ENCODE data around the gene PRRX1.

PRRX1 gene

GRCh38 chr1:170731566-170732251, 67.8 kb downstream of the PRRX1 start:
- Histone ChIP-seq H3K56ac (ENCODE audit: low read length) (no peak overlapping the region), H3K4me1 (ENCODE audit: control insufficient read depth, low read depth, low read length) (no peaks in the 10 kb centered on the region), H3K4me3 (ENCODE audit: low read length) (no peak overlapping the region), H2BK120ac (ENCODE audit: low read depth, low read length) (no peak overlapping the region), H3K18ac (ENCODE audit: low read length) (no peak overlapping the region), H3K36me3 (ENCODE audit: control insufficient read depth, insufficient read depth, low read length) (no peaks in the 10 kb centered on the region), H3K4ac (ENCODE audit: low read depth, low read length) (no peak overlapping the region), H3K23ac (ENCODE audit: low read length) (no peak overlapping the region), H3K79me2 (ENCODE audit: control insufficient read depth, insufficient read depth, low read length) (no peaks in the 10 kb centered on the region), H4K5ac (ENCODE audit: low read length) (no peak overlapping the region), H3K27ac (ENCODE audit: low read depth, low read length) (no peak overlapping the region), H3K9ac (ENCODE audit: low read length) (no peak overlapping the region), H2BK15ac (replicated peaks; ENCODE audit: low read depth) (no peak overlapping the region), H2BK5ac (ENCODE audit: low read length) (no peak overlapping the region), H3K4me2 (ENCODE audit: low read length) (no peak overlapping the region), H3K79me1 (ENCODE audit: low read length) (no peaks in the 10 kb centered on the region), H3K27me3 (ENCODE audit: insufficient read depth, low read length, poor library complexity) (no peaks in the 10 kb centered on the region), H2AK5ac (ENCODE audit: low read length) (no peak overlapping the region), H4K8ac (ENCODE audit: low read depth, low read length) (no peak overlapping the region)
- no CpG with 5 or more reads among the region's 4 CpGs for WGBS (ENCODE audit: extremely low coverage, insufficient coverage, low lambda C conversion rate)
- DNase-seq, result no peak

GRCh38 chr1:170732252-170732588, 68.3 kb downstream of the PRRX1 start:
- Histone ChIP-seq H4K8ac (ENCODE audit: low read depth, low read length) (no peak overlapping the region), H2BK5ac (ENCODE audit: low read length) (no peak overlapping the region), H2BK120ac (ENCODE audit: low read depth, low read length) (no peak overlapping the region), H3K18ac (ENCODE audit: low read length) (no peak overlapping the region), H3K56ac (ENCODE audit: low read length) (no peak overlapping the region), H3K27ac (ENCODE audit: low read depth, low read length) (no peak overlapping the region), H3K9ac (ENCODE audit: low read length) (no peak overlapping the region), H3K23ac (ENCODE audit: low read length) (no peak overlapping the region), H3K4ac (ENCODE audit: low read depth, low read length) (no peak overlapping the region), H4K5ac (ENCODE audit: low read length) (no peak overlapping the region), H2AK5ac (ENCODE audit: low read length) (no peak overlapping the region), H3K4me2 (ENCODE audit: low read length) (no peak overlapping the region), H3K79me2 (ENCODE audit: control insufficient read depth, insufficient read depth, low read length) (no peaks in the 10 kb centered on the region), H3K79me1 (ENCODE audit: low read length) (no peaks in the 10 kb centered on the region), H2BK15ac (replicated peaks; ENCODE audit: low read depth) (no peak overlapping the region), H3K4me1 (ENCODE audit: control insufficient read depth, low read depth, low read length) (no peaks in the 10 kb centered on the region), H3K36me3 (ENCODE audit: control insufficient read depth, insufficient read depth, low read length) (no peaks in the 10 kb centered on the region), H3K27me3 (ENCODE audit: insufficient read depth, low read length, poor library complexity) (no peaks in the 10 kb centered on the region), H3K4me3 (ENCODE audit: low read length) (no peak overlapping the region)
- no peak for DNase-seq
- no CpG with 5 or more reads among the region's 2 CpGs for WGBS (ENCODE audit: extremely low coverage, insufficient coverage, low lambda C conversion rate)

GRCh38 chr1:170734412-170735175, 70.7 kb downstream of the PRRX1 start:
- Histone ChIP-seq H3K9ac (ENCODE audit: low read length) (no peak overlapping the region), H2BK15ac (replicated peaks; ENCODE audit: low read depth) (no peak overlapping the region), H3K56ac (ENCODE audit: low read length) (no peak overlapping the region), H3K27me3 (ENCODE audit: insufficient read depth, low read length, poor library complexity) (no peaks in the 10 kb centered on the region), H3K79me1 (ENCODE audit: low read length) (no peaks in the 10 kb centered on the region), H3K36me3 (ENCODE audit: control insufficient read depth, insufficient read depth, low read length) (no peaks in the 10 kb centered on the region), H3K27ac (ENCODE audit: low read depth, low read length) (no peak overlapping the region), H3K79me2 (ENCODE audit: control insufficient read depth, insufficient read depth, low read length) (no peaks in the 10 kb centered on the region), H3K4me2 (ENCODE audit: low read length) (no peak overlapping the region), H4K5ac (ENCODE audit: low read length) (no peak overlapping the region), H3K23ac (ENCODE audit: low read length) (no peak overlapping the region), H3K4me1 (ENCODE audit: control insufficient read depth, low read depth, low read length) (no peaks in the 10 kb centered on the region), H3K4me3 (ENCODE audit: low read length) (no peak overlapping the region), H2AK5ac (ENCODE audit: low read length) (no peak overlapping the region), H2BK5ac (ENCODE audit: low read length) (no peak overlapping the region), H3K18ac (ENCODE audit: low read length) (no peak overlapping the region), H2BK120ac (ENCODE audit: low read depth, low read length) (no peak overlapping the region), H3K4ac (ENCODE audit: low read depth, low read length) (no peak overlapping the region), H4K8ac (ENCODE audit: low read depth, low read length) (no peak overlapping the region)
- WGBS (ENCODE audit: extremely low coverage, insufficient coverage, low lambda C conversion rate), result no CpG with 5 or more reads among the region's 2 CpGs
- DNase-seq, result peak; percentile 13

GRCh38 chr1:170735366-170736263, 71.7 kb downstream of the PRRX1 start:
- Histone ChIP-seq H3K79me2 (ENCODE audit: control insufficient read depth, insufficient read depth, low read length) (no peaks in the 10 kb centered on the region), H3K4ac (ENCODE audit: low read depth, low read length) (no peak overlapping the region), H2AK5ac (ENCODE audit: low read length) (no peak overlapping the region), H3K4me2 (ENCODE audit: low read length) (no peak overlapping the region), H3K27ac (ENCODE audit: low read depth, low read length) (no peak overlapping the region), H3K27me3 (ENCODE audit: insufficient read depth, low read length, poor library complexity) (no peaks in the 10 kb centered on the region), H3K56ac (ENCODE audit: low read length) (no peak overlapping the region), H3K4me3 (ENCODE audit: low read length) (no peak overlapping the region), H3K79me1 (ENCODE audit: low read length) (no peaks in the 10 kb centered on the region), H3K18ac (ENCODE audit: low read length) (no peak overlapping the region), H4K8ac (ENCODE audit: low read depth, low read length) (no peak overlapping the region), H2BK120ac (ENCODE audit: low read depth, low read length) (no peak overlapping the region), H3K23ac (ENCODE audit: low read length) (no peak overlapping the region), H4K5ac (ENCODE audit: low read length) (no peak overlapping the region), H3K9ac (ENCODE audit: low read length) (no peak overlapping the region), H2BK5ac (ENCODE audit: low read length) (no peak overlapping the region), H3K36me3 (ENCODE audit: control insufficient read depth, insufficient read depth, low read length) (no peaks in the 10 kb centered on the region), H3K4me1 (ENCODE audit: control insufficient read depth, low read depth, low read length) (no peaks in the 10 kb centered on the region), H2BK15ac (replicated peaks; ENCODE audit: low read depth) (no peak overlapping the region)
- WGBS (ENCODE audit: extremely low coverage, insufficient coverage, low lambda C conversion rate), result no CpG with 5 or more reads among the region's 2 CpGs
- no peak for DNase-seq

GRCh38 chr1:170739803-170740202, 75.9 kb downstream of the PRRX1 start:
- Histone ChIP-seq H3K27ac (ENCODE audit: low read depth, low read length) (no peak overlapping the region), H3K4ac (ENCODE audit: low read depth, low read length) (no peak overlapping the region), H3K23ac (ENCODE audit: low read length) (no peak overlapping the region), H3K36me3 (ENCODE audit: control insufficient read depth, insufficient read depth, low read length) (no peaks in the 10 kb centered on the region), H2BK5ac (ENCODE audit: low read length) (no peak overlapping the region), H3K56ac (ENCODE audit: low read length) (no peak overlapping the region), H3K27me3 (ENCODE audit: insufficient read depth, low read length, poor library complexity) (no peaks in the 10 kb centered on the region), H2BK120ac (ENCODE audit: low read depth, low read length) (no peak overlapping the region), H2AK5ac (ENCODE audit: low read length) (no peak overlapping the region), H2BK15ac (replicated peaks; ENCODE audit: low read depth) (no peak overlapping the region), H4K8ac (ENCODE audit: low read depth, low read length) (no peak overlapping the region), H3K4me1 (ENCODE audit: control insufficient read depth, low read depth, low read length) (no peaks in the 10 kb centered on the region), H3K9ac (ENCODE audit: low read length) (no peak overlapping the region), H3K79me1 (ENCODE audit: low read length) (no peaks in the 10 kb centered on the region), H4K5ac (ENCODE audit: low read length) (no peak overlapping the region), H3K4me3 (ENCODE audit: low read length) (no peak overlapping the region), H3K4me2 (ENCODE audit: low read length) (no peak overlapping the region), H3K18ac (ENCODE audit: low read length) (no peak overlapping the region), H3K79me2 (ENCODE audit: control insufficient read depth, insufficient read depth, low read length) (no peaks in the 10 kb centered on the region)
- DNase-seq, result no peak
- WGBS (ENCODE audit: extremely low coverage, insufficient coverage, low lambda C conversion rate), result no CpG with 5 or more reads among the region's 1 CpG
